ENCODE data around the gene CST6.

The CST6 gene

GRCh38 chr11:66011785-66012303 lies at the start of gene CST6:
Gene CST6 (plus strand): TSS chr11:66012008. CDS start chr11:66012045, 37 bp downstream.
- no peaks in the 10 kb centered on the region for H3K79me2 ChIP-seq (ENCODE audit: low read length)
- no peaks in the 10 kb centered on the region for H3K27me3 ChIP-seq (ENCODE audit: low read depth, low read length)
- no peaks in the 10 kb centered on the region for H3K9me3 ChIP-seq (ENCODE audit: insufficient read depth, low read length)
- H3K4me1 ChIP-seq (ENCODE audit: low read length) = no peaks in the 10 kb centered on the region
- H2AFZ ChIP-seq (ENCODE audit: low read depth, low read length) = no peak within 1 kb of the TSS
- no peak within 1 kb of the TSS for H3K27ac ChIP-seq (ENCODE audit: low read length)
- no peaks in the 10 kb centered on the region for H3K36me3 ChIP-seq (replicated peaks; ENCODE audit: low read depth, low read length)
- H3K4me2 ChIP-seq (ENCODE audit: low read length) = no peak within 1 kb of the TSS
- TF ChIP-seq EZH2phosphoT487 (IDR thresholded peaks at IDR 0.05; ENCODE audit: low read depth) (no peak), CTCF (IDR thresholded peaks at IDR 0.05; ENCODE audit: low read depth, low read length) (no peak)
- H3K9ac ChIP-seq (ENCODE audit: low read length) = no peak within 1 kb of the TSS
- H3K4me3 ChIP-seq (ENCODE audit: low read length) = no peak within 1 kb of the TSS
- H4K20me1 ChIP-seq (ENCODE audit: insufficient read depth, low read length) = no peaks in the 10 kb centered on the region

- no peak overlapping the region for H2AFZ ChIP-seq (ENCODE audit: low read depth, low read length)
- peak overlapping the region; percentile 87 for H3K9ac ChIP-seq (ENCODE audit: low read length)
- H3K79me2 ChIP-seq (ENCODE audit: low read length) = peaks cover 32% of the 10 kb centered on the region
- H3K27me3 ChIP-seq (ENCODE audit: low read depth, low read length) = no peaks in the 10 kb centered on the region
- no peak overlapping the region for H3K27ac ChIP-seq (ENCODE audit: low read length)
- peaks cover 11% of the 10 kb centered on the region for H3K4me1 ChIP-seq (ENCODE audit: low read length)
- H3K9me3 ChIP-seq (ENCODE audit: insufficient read depth, low read length) = no peaks in the 10 kb centered on the region
- TF ChIP-seq CTCF (IDR thresholded peaks at IDR 0.05; ENCODE audit: low read depth, low read length) = no peak
- TF ChIP-seq EZH2phosphoT487 (IDR thresholded peaks at IDR 0.05; ENCODE audit: low read depth) = no peak
- peaks cover 19% of the 10 kb centered on the region for H3K36me3 ChIP-seq (replicated peaks; ENCODE audit: low read depth, low read length)
- H3K4me2 ChIP-seq (ENCODE audit: low read length) = peak overlapping the region; percentile 87
- H3K4me3 ChIP-seq (ENCODE audit: low read length) = peak overlapping the region; percentile 81
- 0 out of 2 replicates have a peak, but pooled peaks cover 7% of the 10 kb centered on the region for H4K20me1 ChIP-seq (ENCODE audit: insufficient read depth, low read length)
Measured at GRCh38 chr11:65962141-65962564, 49.7 kb upstream of the CST6 start.

GRCh38 chr11:65964906-65965305 lies 46.9 kb upstream of the CST6 start:
- Histone ChIP-seq H3K4me1 (ENCODE audit: low read length) (peaks cover 10% of the 10 kb centered on the region), H3K36me3 (replicated peaks; ENCODE audit: low read depth, low read length) (peaks cover 38% of the 10 kb centered on the region), H4K20me1 (ENCODE audit: insufficient read depth, low read length) (0 out of 2 replicates have a peak, but pooled peaks cover 7% of the 10 kb centered on the region), H3K27ac (ENCODE audit: low read length) (no peak overlapping the region), H3K9ac (ENCODE audit: low read length) (no peak overlapping the region), H3K79me2 (ENCODE audit: low read length) (peaks cover 32% of the 10 kb centered on the region), H2AFZ (ENCODE audit: low read depth, low read length) (no peak overlapping the region), H3K4me2 (ENCODE audit: low read length) (no peak overlapping the region), H3K27me3 (ENCODE audit: low read depth, low read length) (no peaks in the 10 kb centered on the region), H3K9me3 (ENCODE audit: insufficient read depth, low read length) (no peaks in the 10 kb centered on the region), H3K4me3 (ENCODE audit: low read length) (no peak overlapping the region)
- TF ChIP-seq CTCF (IDR thresholded peaks at IDR 0.05; ENCODE audit: low read depth, low read length) = no peak
- TF ChIP-seq EZH2phosphoT487 (IDR thresholded peaks at IDR 0.05; ENCODE audit: low read depth) = no peak

- H3K4me1 ChIP-seq (ENCODE audit: low read length) = peaks cover 10% of the 10 kb centered on the region
- H3K9me3 ChIP-seq (ENCODE audit: insufficient read depth, low read length) = no peaks in the 10 kb centered on the region
- no peak for TF ChIP-seq EZH2phosphoT487 (IDR thresholded peaks at IDR 0.05; ENCODE audit: low read depth)
- no peak for TF ChIP-seq CTCF (IDR thresholded peaks at IDR 0.05; ENCODE audit: low read depth, low read length)
- 0 out of 2 replicates have a peak, but pooled peaks cover 7% of the 10 kb centered on the region for H4K20me1 ChIP-seq (ENCODE audit: insufficient read depth, low read length)
- no peak overlapping the region for H3K4me3 ChIP-seq (ENCODE audit: low read length)
- H3K9ac ChIP-seq (ENCODE audit: low read length) = no peak overlapping the region
- peaks cover 42% of the 10 kb centered on the region for H3K36me3 ChIP-seq (replicated peaks; ENCODE audit: low read depth, low read length)
- H3K27ac ChIP-seq (ENCODE audit: low read length) = no peak overlapping the region
- no peaks in the 10 kb centered on the region for H3K27me3 ChIP-seq (ENCODE audit: low read depth, low read length)
- H3K79me2 ChIP-seq (ENCODE audit: low read length) = peaks cover 32% of the 10 kb centered on the region
- H2AFZ ChIP-seq (ENCODE audit: low read depth, low read length) = no peak overlapping the region
- H3K4me2 ChIP-seq (ENCODE audit: low read length) = no peak overlapping the region
Measured at GRCh38 chr11:65965986-65966762, 45.6 kb upstream of the CST6 start.

Data from OCI-LY3 (cell line).